OCI-LY3 (cell line): Measurements from ENCODE around the gene FIG4.

Experiments
- EZH2phosphoT487 ChIP-seq: fragments of 200-600 bp; shearing (Covaris generic); IDR thresholded peaks from 2 replicates; pipeline ENCODE4 v1.6.1; 2018; ENCODE audit warnings: antibody characterized with exemption, mixed run types, low read depth
- TF ChIP-seq, protein P1 (sequence below): fragments of 200-600, 300-600 bp; sonication (generic); IDR thresholded peaks from 2 replicates; pipeline ENCODE4 v1.5.1; 2014; ENCODE audit warnings: antibody characterized with exemption, low read length, low read depth

DNA sequence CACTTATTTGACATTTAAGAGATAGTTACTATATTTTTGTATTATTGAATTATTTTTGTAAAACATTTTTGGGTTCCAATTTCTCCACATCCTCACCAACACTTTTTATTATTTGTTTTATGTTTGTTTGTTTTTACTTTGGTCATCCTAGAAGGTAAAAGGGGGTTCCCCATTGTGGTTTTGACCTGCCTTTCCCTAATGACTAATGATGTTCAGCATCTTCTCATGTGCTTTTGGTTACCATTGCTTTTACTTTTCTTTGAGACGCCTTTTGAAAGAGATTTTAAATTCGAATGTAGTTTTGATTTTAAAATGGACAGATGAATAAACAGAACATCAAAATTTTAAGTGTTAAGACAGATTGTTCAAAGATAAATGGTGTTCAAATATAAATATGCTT lies 47.0 kb upstream of the FIG4 start:
- TF ChIP-seq, protein P1, sequence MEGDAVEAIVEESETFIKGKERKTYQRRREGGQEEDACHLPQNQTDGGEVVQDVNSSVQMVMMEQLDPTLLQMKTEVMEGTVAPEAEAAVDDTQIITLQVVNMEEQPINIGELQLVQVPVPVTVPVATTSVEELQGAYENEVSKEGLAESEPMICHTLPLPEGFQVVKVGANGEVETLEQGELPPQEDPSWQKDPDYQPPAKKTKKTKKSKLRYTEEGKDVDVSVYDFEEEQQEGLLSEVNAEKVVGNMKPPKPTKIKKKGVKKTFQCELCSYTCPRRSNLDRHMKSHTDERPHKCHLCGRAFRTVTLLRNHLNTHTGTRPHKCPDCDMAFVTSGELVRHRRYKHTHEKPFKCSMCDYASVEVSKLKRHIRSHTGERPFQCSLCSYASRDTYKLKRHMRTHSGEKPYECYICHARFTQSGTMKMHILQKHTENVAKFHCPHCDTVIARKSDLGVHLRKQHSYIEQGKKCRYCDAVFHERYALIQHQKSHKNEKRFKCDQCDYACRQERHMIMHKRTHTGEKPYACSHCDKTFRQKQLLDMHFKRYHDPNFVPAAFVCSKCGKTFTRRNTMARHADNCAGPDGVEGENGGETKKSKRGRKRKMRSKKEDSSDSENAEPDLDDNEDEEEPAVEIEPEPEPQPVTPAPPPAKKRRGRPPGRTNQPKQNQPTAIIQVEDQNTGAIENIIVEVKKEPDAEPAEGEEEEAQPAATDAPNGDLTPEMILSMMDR, result no peak
- no peak for TF ChIP-seq EZH2phosphoT487
